HG02623 (cell line): ENCODE results near the gene CD226.
A peak's percentile ranks its signal among the peaks of the same experiment; 100 is the strongest.
"Not testable (repeated sequence)": the region's sequence is repeated elsewhere in the genome, so short reads cannot be mapped to it uniquely, and the experiment has no call there.

Source experiments
- ATAC-seq: cut with Tn5 transposase; IDR thresholded peaks from one replicate; pipeline ENCODE4 v1.9.1; 2021; ENCODE audit warnings: moderate library complexity; ENCODE audit not compliant: unreplicated experiment

Gene CD226

GRCh38 chr18:69947361-69948133, at the start of gene CD226:
TSS of gene CD226 (minus strand) at chr18:69947873. CDS start at chr18:69947406, 467 bp downstream.
- ATAC-seq: peak; percentile 38

GRCh38 chr18:69996951-69997798, 49.5 kb upstream of the CD226 start:
- no peak for ATAC-seq

GRCh38 chr18:69996417-69996816, 48.7 kb upstream of the CD226 start:
- no peak for ATAC-seq

DNA sequence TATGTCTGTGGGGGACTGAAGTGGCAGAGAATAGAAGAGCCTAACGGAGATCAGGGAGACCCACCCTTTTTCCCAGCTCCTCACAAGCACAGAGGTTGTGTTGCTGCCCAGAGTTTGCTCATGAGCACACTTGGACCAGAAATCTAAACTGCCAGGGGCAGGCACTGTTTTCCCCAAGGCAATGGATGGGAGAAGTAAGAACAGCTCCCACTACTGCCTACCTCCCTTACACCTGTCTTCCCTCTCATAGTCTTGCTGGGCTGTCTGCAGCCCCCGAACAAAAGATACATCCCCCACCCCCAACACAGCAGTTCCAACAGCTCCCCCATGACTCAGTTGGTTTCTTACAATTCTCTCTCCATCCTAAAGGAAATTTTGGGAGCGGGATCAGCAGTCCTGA, 48.1 kb upstream of the CD226 start:
- ATAC-seq: no peak

DNA sequence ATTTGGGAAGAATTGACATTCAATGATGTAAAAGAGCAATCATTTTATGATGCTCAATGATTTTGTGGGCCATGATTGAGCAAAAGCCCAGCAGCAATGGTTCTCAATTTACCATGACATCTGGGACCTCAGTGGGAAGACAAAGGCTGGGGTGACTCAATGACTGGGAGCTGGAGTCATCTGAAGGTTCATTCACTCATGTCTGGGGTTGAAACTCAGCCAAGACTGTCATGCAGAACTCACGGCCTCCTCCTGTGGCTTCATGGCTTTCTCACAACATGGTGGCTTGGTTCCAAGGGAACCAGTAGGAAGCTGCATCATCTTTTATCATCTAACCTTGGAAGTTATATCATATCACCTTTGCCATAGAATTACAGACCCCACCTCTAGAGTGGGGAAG, 45.1 kb upstream of the CD226 start:
- no peak for ATAC-seq

GRCh38 chr18:69987870-69988269, 40.2 kb upstream of the CD226 start:
- no peak for ATAC-seq

- ATAC-seq: no peak
These were observed 37.6 kb upstream of the CD226 start for GRCh38 chr18:69985239-69985638.

DNA sequence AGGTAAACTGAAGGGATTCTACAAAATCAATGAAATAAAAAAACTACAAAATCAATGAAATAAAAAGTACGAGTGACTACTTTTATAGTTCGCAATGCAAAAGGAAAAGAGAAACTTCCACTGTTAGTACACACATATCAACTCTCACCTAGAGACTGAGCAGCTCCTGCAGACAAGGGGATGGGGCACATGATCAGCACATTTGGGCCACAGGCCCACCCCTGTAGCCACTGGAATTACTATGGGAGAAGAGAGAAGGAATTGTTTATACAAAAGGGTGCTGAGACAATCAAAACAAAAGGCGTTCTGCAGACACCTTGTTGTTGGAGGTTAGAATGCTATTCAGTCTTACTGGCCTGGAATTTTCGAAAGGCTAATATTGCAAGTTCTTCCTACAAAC, 34.7 kb upstream of the CD226 start:
- ATAC-seq: no peak

GRCh38 chr18:69981948-69982347, 34.3 kb upstream of the CD226 start:
- ATAC-seq: peak; percentile 39

GRCh38 chr18:69980982-69981804, 33.5 kb upstream of the CD226 start:
- no peak for ATAC-seq

GRCh38 chr18:69980509-69980908, 32.8 kb upstream of the CD226 start:
- ATAC-seq: no peak

- peak; percentile 69 for ATAC-seq
These were observed 31.4 kb upstream of the CD226 start for GRCh38 chr18:69978732-69979715.

DNA sequence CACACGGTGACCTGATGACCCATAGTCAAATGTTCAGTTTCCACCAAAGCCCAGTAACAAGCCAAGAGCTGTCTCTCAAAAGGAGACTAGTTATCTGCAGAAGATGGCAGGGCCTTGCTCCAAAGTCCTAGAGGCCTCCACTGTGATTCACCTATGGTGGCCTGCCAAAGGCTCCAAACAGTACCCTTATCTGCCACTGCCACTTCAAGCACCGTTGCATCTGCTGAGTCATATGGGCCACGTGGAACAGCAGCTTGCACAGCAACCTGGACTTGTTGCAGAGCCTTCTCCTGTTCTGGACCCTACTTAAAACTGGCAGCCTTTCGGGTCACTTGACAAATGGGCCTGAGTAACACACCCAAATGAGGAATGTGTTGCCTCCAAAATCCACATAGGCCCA, 27.6 kb upstream of the CD226 start:
- ATAC-seq: not testable (repeated sequence)

- ATAC-seq: no peak
These were observed 26.7 kb upstream of the CD226 start for GRCh38 chr18:69974365-69974764.

GRCh38 chr18:69969491-69969890, 21.8 kb upstream of the CD226 start:
- ATAC-seq: no peak

GRCh38 chr18:69968039-69968438, 20.4 kb upstream of the CD226 start:
- ATAC-seq: peak; percentile 67

DNA sequence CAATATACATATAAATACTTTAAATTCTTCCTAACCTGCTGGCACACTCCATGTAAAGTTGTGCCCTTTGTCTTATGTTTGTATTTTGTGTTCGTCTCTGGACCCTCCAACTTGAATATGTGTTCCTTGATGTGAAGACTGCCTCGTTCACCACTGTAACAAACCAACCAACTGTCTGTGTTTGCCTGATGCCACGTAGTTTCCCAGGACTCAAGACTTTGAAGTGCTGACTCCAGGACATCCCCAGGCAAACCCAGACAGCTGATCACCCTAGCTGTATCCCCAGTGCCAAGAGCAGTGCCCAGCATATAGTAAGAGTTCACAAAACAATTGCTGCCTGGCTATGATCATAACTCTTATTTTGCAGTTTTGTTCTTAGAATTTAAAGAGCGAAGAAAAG, 15.5 kb upstream of the CD226 start:
- no peak for ATAC-seq

- no peak for ATAC-seq
These were observed 14.0 kb upstream of the CD226 start for GRCh38 chr18:69961718-69962117.

- ATAC-seq: peak; percentile 54
These were observed 10.7 kb upstream of the CD226 start for GRCh38 chr18:69958422-69958821.

- ATAC-seq: no peak
These were observed 10.1 kb upstream of the CD226 start for GRCh38 chr18:69957747-69958146.
